NT2/D1 (cell line): ENCODE data around the gene C8G.
A peak's percentile ranks its signal among the peaks of the same experiment; 100 is the strongest.

Source experiments
- DNase-seq: peaks from one replicate; pipeline ENCODE4 v3.0.0-alpha.2; 2011; ENCODE audit warnings: low read depth, low spot score
- H3K27me3 ChIP-seq: 2 replicates; pipeline ENCODE4 v1.6.0; 2011; ENCODE audit warnings: mild to moderate bottlenecking; ENCODE audit not compliant: insufficient read length, insufficient read depth
- H3K36me3 ChIP-seq: 2 replicates; pipeline ENCODE4 v1.6.1; 2011; ENCODE audit warnings: mild to moderate bottlenecking, low read length, mixed read lengths; ENCODE audit not compliant: insufficient read depth, insufficient read length
- H3K4me1 ChIP-seq: 2 replicates; pipeline ENCODE4 v1.5.1; 2011; ENCODE audit not compliant: insufficient read depth, insufficient read length
- H3K4me3 ChIP-seq: 2 replicates; pipeline ENCODE4 v1.5.1; 2011; ENCODE audit warnings: low read depth; ENCODE audit not compliant: insufficient read length
- H3K9ac ChIP-seq: 2 replicates; pipeline ENCODE4 v1.6.0; 2011; ENCODE audit warnings: low read depth; ENCODE audit not compliant: insufficient read length
- H3K9me3 ChIP-seq: 2 replicates; pipeline ENCODE4 v1.5.1; 2011; ENCODE audit warnings: mild to moderate bottlenecking, low read length; ENCODE audit not compliant: insufficient read depth
- SUZ12 ChIP-seq: IDR thresholded peaks from 2 replicates; pipeline ENCODE4 v1.6.1; 2011; ENCODE audit not compliant: insufficient read length, insufficient read depth; ENCODE audit errors: extremely low read depth
- YY1 ChIP-seq: IDR thresholded peaks from 2 replicates; pipeline ENCODE4 v1.6.1; 2011; ENCODE audit not compliant: insufficient read length, insufficient read depth
- ZNF274 ChIP-seq: IDR thresholded peaks from 2 replicates; pipeline ENCODE4 v1.6.1; 2011; ENCODE audit warnings: mild to moderate bottlenecking, low read depth, low read length

C8G gene

DNA sequence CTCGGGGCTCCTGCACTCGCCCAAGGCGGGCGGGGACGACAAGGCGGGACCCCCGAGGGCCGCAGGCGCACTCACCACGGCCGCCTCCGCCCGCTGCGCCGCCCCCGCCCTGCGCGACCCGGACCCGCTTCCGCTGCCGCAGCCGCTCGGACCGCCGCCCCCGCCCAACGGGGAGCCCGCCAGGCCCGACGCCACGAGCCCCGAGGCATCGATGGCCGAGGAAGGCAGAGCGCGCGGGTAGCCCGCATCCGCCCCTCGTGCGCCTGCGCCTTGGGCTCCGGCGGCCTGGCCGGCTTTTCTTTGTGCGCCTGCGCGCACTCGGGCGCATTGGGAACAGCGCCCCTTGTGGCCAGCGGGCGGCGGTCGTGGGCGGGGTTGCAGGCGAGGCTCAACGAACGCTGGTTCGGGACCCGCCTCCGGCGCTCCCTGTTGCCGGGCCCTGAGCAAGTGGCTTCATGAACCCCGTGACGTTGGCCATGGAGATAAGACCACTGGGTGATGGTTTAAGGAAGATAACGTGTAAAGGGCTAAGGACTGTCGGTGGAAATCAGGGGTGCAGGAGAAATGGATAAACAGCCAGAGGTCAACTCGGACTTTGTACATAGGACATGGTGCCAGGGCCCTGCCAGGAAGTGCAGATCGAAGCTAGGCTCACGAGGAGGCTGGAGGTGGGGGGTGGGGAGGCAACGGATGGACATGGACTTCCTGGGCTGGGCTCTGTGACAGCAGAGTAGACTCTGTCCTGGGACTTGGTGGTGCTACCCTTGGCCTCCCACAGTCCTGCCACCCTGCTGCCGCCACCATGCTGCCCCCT is at the start of gene C8G, which contains the start of gene FBXW5:
Gene C8G, plus strand, starts transcription at position 725 of the 814 bp plus-strand sequence. Its CDS starts 78 bp downstream, at position 803.
Gene FBXW5, minus strand, starts transcription at position 220 of the 814 bp plus-strand sequence. CDS start 655 bp downstream, outside the sequence.
- TF ChIP-seq SUZ12 (no peak), YY1 (no peak), ZNF274 (no peak)
- no peaks in the 10 kb centered on the region for H3K9me3 ChIP-seq
- H3K4me3 ChIP-seq, result peak within 1 kb of the TSS; percentile 91
- DNase-seq, result peak; percentile 93
- H3K27me3 ChIP-seq, result no peaks in the 10 kb centered on the region
- peaks cover 38% of the 10 kb centered on the region for H3K36me3 ChIP-seq
- peak within 1 kb of the TSS; percentile 96 for H3K9ac ChIP-seq
- H3K4me1 ChIP-seq, result peaks cover 29% of the 10 kb centered on the region

DNA sequence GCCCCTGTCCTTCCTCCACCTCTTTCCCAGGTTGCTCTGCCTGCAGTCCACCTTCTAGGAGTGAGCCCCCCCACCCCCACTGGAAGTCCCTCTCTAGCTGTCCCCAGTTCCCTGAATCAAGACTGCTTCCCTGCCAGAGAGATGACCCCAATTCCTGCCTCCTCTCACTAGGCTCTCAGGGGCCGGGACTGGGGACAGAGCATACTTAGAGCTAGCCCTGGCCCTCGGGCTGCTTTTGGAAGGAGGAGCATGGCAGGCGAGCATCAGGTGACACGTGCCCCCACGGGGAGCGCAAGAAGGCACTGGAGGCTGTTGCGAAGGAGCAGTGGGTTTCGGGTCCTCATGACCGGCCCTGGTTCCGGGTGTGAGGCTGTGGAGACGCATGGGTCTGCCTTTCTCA is 49.0 kb upstream of the C8G start:
- peaks cover 85% of the 10 kb centered on the region for H3K36me3 ChIP-seq
- H3K4me1 ChIP-seq, result peaks cover 13% of the 10 kb centered on the region
- no peak overlapping the region for H3K4me3 ChIP-seq
- H3K9me3 ChIP-seq, result no peaks in the 10 kb centered on the region
- no peaks in the 10 kb centered on the region for H3K27me3 ChIP-seq
- TF ChIP-seq SUZ12 (no peak), ZNF274 (no peak), YY1 (no peak)
- no peak overlapping the region for H3K9ac ChIP-seq
- DNase-seq, result no peak

DNA sequence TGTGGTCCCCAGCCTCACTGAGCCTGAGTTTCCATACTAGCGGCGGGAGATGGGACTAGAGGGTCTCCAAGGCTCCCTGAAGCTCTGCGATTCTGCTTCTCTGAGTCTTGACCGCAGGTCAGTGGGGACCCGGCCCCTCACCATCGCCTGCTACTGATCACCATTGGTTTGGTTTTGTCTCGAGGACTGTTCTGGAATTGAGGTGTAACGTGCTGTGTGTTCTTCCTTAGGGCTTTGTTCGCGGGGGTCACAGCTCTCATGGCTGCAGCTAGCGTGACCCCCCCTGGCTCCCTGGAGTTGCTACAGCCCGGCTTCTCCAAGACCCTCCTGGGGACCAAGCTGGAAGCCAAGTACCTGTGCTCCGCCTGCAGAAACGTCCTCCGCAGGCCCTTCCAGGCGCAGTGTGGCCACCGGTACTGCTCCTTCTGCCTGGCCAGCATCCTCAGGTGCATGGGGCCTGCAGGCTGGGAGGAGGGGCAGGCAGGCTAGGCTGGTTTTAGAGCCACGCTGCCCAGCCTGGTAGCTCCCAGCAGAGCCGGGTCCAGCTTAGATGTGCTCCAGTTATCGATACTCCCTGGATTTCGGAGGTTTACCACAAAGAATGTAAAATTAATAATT is 46.5 kb upstream of the C8G start:
- Histone ChIP-seq H3K9me3 (no peaks in the 10 kb centered on the region), H3K9ac (no peak overlapping the region), H3K36me3 (peaks cover 88% of the 10 kb centered on the region), H3K4me3 (no peak overlapping the region), H3K27me3 (no peaks in the 10 kb centered on the region), H3K4me1 (peaks cover 12% of the 10 kb centered on the region)
- TF ChIP-seq YY1 (no peak), SUZ12 (no peak), ZNF274 (no peak)
- DNase-seq, result no peak

DNA sequence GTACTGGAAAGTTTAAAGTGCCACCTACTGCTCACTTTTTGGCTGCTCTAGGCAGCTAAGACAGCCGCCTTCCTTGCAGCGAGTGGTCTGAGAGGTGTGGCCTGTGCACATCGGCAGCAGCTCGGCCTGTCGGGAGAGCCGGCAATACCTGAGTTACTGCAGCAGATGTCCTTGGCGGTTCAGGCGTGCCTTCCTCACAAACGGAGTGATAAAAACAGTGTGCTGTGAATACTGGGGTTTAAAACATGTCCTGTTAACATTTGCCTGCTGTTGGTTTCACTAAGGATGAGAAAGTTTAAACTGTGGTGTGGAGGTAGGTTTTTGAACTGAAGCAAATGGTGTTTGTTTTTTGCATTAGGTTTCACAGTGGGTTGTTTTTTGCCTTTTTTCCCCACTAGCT is 45.8 kb upstream of the C8G start:
- DNase-seq, result no peak
- Histone ChIP-seq H3K4me1 (peaks cover 12% of the 10 kb centered on the region), H3K9me3 (no peaks in the 10 kb centered on the region), H3K36me3 (peaks cover 88% of the 10 kb centered on the region), H3K9ac (no peak overlapping the region), H3K4me3 (no peak overlapping the region), H3K27me3 (no peaks in the 10 kb centered on the region)
- TF ChIP-seq YY1 (no peak), SUZ12 (no peak), ZNF274 (no peak)

GRCh38 chr9:136900556-136900955 is 44.5 kb upstream of the C8G start:
- Histone ChIP-seq H3K27me3 (no peaks in the 10 kb centered on the region), H3K4me1 (peaks cover 9% of the 10 kb centered on the region), H3K9ac (no peak overlapping the region), H3K4me3 (no peak overlapping the region), H3K9me3 (no peaks in the 10 kb centered on the region), H3K36me3 (peaks cover 87% of the 10 kb centered on the region)
- DNase-seq, result no peak
- TF ChIP-seq ZNF274 (no peak), SUZ12 (no peak), YY1 (no peak)

DNA sequence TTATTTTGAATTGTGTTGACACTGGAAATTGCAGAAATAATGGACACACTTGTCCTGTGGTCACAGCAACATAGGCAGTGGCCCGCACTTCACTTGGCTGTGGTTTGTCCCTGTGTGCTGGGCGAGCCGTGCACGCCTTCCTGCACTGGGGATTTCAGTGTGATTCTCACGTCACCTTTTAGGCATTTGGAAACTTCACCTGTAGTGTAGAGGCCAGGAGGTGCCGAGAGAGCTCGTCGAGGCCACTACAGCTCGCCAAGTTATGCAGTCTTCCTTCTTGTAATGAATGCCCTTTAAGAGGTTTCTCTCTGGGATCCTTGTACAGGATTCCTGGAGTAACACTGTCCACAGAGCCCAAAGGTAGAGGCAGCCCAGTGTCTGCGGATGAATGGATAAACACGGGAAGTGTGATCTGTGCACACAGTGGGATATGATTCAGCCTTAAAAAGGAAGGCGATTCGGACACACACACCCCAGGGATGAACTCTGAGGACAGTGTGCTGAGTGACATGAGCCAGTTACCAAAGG is 44.0 kb upstream of the C8G start:
- TF ChIP-seq YY1, result no peak
- no peak for TF ChIP-seq SUZ12
- no peak for TF ChIP-seq ZNF274
- H3K27me3 ChIP-seq, result no peaks in the 10 kb centered on the region
- no peak for DNase-seq
- H3K36me3 ChIP-seq, result peaks cover 86% of the 10 kb centered on the region
- no peaks in the 10 kb centered on the region for H3K9me3 ChIP-seq
- H3K9ac ChIP-seq, result no peak overlapping the region
- H3K4me1 ChIP-seq, result peaks cover 9% of the 10 kb centered on the region
- H3K4me3 ChIP-seq, result no peak overlapping the region

DNA sequence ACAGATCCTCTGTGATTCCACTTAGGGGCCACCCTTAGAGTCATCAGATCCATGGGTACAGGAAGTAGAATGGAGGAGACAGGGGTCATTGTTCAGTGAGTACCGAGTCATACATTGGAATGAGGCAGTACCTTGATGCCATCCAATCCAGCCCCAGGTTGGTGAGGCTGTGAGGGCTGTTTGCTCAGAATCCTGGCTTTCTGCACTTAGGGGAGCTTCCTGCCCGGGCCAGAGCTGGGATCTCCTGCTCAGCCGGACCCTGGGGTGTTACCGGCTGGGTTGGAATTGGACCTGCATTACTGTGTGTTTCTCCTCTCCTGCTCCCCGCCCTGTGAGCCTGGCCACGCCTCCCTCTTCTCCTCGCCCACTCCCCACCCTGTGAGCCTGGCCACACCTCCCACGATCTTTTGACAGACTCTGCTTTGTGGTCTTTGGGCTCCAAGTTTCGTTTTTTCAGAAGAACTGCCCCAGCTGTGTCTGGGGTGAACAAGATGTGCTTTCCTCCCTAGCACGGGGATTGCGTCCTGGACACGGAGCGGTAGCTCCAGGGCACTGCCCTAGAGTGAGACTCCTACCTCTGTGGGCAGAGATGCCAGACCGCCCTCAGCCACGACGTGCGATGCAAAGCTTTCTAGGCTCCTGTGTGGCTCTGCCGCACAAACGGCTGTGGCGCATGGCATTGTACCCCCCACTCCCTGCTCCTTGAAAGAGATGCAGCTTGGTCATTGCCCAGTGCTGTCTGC is 43.4 kb upstream of the C8G start:
- Histone ChIP-seq H3K9me3 (no peaks in the 10 kb centered on the region), H3K9ac (no peak overlapping the region), H3K27me3 (no peaks in the 10 kb centered on the region), H3K4me1 (peaks cover 9% of the 10 kb centered on the region), H3K4me3 (no peak overlapping the region), H3K36me3 (peaks cover 87% of the 10 kb centered on the region)
- TF ChIP-seq SUZ12, result no peak
- no peak for TF ChIP-seq ZNF274
- TF ChIP-seq YY1, result no peak
- no peak for DNase-seq
